Renal cortical epithelial cell (primary cell): ENCODE results near the gene TMEM134. TPM values are rescaled to one million over a fixed set of nuclear protein-coding genes. Genes with fewer than 3 reads are reported as not detected.
"Not testable (repeated sequence)": the region's sequence is repeated elsewhere in the genome, so short reads cannot be mapped to it uniquely, and the experiment has no call there.

Source experiments
- DNase-seq: peaks from one replicate; pipeline ENCODE4 v3.0.0-alpha.2; 2011; ENCODE audit warnings: low read depth
- total RNA-seq: library from RNA; depleted of rRNA; stranded (reverse); fragments of >200 nt; gene quantifications from 2 replicates; pipeline ENCODE4 v1.2.3, GENCODE V29; 2014

TMEM134 gene
- total RNA-seq, 1 donor from 2014 or later, result 65.7 TPM

GRCh38 chr11:67485873-67486361 is 16.9 kb upstream of the TMEM134 start:
- not testable (repeated sequence) for DNase-seq

GRCh38 chr11:67484847-67485311 is 15.8 kb upstream of the TMEM134 start:
- DNase-seq, result no peak

- peak; percentile 35 for DNase-seq
These were observed 15.0 kb upstream of the TMEM134 start for GRCh38 chr11:67483831-67484665.

GRCh38 chr11:67482827-67483798 is 14.1 kb upstream of the TMEM134 start, which contains the start of gene AIP:
Gene AIP (plus strand): TSS chr11:67483026. CDS start chr11:67483159, 133 bp downstream.
- DNase-seq, result peak; percentile 95

- DNase-seq, result no peak
These were observed 13.3 kb upstream of the TMEM134 start for GRCh38 chr11:67482275-67482826.

DNA sequence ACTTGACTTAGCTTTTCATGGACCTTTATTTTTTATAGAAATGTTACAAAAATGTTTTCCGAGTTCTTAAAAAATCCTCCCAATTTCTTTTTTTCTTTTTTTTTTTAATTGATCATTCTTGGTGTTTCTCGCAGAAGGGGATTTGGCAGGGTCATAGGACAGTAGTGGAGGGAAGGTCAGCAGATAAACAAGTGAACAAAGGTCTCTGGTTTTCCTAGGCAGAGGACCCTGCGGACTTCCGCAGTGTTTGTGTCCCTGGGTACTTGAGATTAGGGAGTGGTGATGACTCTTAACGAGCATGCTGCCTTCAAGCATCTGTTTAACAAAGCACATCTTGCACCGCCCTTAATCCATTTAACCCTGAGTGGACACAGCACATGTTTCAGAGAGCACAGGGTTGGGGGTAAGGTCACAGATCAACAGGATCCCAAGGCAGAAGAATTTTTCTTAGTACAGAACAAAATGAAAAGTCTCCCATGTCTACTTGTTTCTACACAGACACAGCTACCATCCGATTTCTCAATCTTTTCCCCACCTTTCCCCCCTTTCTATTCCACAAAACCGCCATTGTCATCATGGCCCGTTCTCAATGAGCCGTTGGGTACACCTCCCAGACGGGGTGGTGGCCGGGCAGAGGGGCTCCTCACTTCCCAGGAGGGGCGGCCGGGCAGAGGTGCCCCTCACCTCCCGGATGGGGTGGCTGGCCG is 8.4 kb upstream of the TMEM134 start:
- not testable (repeated sequence) for DNase-seq

DNA sequence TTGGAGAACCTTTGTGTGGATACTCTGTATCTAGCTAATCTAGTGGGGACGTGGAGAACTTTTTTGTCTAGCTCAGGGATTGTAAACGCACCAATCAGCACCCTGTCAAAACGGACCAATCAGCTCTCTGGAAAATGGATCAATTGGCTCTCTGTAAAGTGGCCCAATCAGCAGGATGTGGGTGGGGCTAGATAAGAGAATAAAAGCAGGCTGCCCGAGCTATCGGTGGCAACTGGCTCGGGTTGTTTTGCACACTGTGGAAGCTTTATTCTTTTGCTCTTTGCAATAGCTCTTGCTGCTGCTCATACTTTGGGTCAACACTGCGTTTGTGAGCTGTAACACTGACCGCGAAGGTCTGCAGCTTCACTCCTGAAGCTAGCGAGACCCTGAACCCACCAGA is 7.6 kb upstream of the TMEM134 start:
- not testable (repeated sequence) for DNase-seq

DNA sequence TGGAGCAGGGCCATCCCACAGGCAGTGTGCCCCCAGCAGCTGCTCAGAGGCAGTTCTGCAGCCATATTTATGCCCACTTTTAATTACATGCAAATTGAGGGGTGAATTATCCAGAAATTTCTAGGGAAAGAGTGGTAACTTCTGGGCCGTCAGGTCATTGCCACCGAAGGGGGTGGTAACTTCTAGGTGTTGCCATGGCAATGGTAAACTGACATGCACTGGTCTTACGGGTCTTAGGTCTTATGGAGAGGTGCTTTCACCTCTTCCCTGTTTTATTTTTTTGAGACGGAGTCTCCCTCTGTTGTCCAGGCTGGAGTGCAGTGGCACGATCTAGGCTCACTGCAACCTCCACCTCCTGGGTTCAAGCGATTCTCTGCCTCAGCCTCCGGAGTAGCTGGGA is 3.8 kb upstream of the TMEM134 start:
- DNase-seq, result no peak

GRCh38 chr11:67470337-67471002 is 1.4 kb upstream of the TMEM134 start:
- DNase-seq, result no peak

DNA sequence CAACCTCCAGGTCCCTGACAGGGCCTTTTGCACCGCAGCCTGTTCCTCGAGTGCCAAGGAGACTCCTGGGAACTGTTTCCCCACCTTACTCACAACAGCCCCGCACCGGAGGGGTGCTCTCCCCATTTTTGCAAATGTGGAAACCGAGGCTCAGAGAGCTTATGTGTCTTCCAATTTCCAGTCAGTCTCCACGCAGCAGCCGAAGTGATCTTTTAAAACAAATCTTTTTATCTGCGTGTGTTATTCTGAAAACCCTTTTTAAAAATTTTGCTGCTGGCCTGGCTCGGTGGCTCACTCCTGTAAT is 409 bp upstream of the TMEM134 start:
- no peak for DNase-seq

GRCh38 chr11:67468456-67468758 is 644 bp downstream of the TMEM134 start:
- no peak for DNase-seq

DNA sequence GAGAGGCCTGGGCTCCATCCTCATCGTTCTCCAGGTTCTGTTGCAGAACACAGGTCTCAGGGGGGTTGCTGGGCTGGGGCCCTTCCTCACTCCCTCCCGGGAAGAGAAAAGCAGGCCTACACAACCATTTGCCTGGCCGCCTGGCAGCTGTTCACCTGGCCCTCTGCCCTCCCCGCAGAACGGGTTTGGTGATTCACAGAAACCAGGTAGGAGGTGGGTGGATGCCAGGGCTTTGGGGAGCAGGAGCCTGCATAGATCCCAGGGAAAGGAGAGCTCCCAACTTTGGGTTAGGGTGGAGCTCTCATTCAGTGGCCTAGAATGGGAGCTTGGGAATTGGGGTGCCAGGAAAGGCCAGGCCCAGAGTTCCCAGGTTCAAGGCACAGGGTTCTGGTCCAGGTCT is 995 bp downstream of the TMEM134 start:
- no peak for DNase-seq

DNA sequence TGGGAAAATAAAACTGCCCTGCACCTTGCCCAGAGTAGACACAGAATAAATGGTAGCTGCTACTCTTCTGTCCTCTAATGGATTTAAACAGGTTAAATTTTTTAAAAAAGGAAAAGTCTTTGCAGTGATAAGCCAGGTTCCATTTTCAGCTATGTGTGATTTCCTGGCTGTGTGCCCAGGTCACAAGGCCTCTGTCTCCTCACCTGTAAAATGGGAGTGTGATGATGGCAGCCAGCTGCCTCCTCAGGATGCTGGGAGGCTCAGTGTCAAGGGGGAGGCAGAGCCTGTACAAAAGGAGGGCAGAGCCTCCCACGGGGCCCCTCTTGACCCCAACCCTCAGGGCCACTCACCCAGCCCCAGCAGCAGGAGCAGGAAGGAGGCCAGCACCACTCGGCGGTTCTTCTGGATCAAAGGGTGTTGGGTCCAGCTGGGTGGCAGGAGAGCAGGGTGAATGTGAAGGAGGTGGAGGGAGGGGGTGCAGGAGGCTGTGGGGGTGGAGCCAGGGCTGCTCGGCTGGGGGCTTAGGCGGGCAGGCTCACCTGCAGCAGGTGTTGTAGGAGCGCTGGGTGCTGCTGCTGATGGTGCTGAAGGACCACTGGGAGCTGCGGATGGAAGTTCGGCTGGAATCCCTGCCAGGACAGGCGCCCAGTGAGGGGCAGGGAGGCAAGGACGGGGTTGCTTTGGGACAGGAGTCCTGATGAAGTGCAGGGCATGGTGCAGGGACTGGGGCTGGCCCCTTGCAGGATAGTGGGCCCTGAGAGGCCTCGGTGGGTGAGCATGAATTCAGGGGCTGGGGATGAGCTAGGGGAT is 1.9 kb downstream of the TMEM134 start:
- no peak for DNase-seq

DNA sequence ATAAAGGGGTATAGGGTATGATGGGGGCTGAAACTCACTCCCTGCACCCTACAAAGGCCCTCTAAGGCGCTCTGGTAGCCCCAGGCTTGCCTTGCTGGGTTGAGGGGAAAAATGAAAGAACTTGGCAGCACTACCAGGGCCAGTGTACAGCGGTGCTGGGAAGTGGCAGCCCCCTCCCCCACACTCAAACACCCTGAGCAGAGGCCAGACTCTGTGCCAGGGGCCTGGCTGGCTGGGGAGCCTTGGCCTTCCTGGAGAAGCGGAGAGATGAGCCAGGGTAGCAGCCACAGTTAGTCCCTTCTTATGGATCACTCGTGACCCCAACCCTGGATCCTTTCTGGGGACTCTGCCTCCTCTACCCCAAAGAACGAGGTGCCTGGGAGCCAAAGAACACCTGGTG is 2.7 kb downstream of the TMEM134 start:
- no peak for DNase-seq

- not testable (repeated sequence) for DNase-seq
These were observed 3.5 kb downstream of the TMEM134 start for GRCh38 chr11:67465530-67465929.

DNA sequence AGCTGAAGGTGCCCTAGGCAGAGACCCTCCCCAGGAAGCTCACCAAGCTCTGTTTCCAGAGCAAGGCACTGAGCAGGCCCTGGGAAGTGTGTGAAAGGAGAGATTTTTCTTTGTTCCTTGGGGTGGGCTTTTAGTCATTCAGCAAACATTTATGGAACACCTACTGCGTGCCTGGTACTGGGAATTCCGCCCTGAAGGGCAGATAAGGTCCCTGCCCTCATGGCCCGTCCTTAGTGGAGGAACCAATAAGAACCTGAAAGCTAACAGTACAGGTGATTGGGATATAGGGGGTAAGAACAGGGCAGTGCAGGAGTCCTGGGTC is 3.9 kb downstream of the TMEM134 start:
- DNase-seq, result peak; percentile 11

- DNase-seq, result peak; percentile 66
These were observed 4.5 kb downstream of the TMEM134 start for GRCh38 chr11:67464411-67465188.

DNA sequence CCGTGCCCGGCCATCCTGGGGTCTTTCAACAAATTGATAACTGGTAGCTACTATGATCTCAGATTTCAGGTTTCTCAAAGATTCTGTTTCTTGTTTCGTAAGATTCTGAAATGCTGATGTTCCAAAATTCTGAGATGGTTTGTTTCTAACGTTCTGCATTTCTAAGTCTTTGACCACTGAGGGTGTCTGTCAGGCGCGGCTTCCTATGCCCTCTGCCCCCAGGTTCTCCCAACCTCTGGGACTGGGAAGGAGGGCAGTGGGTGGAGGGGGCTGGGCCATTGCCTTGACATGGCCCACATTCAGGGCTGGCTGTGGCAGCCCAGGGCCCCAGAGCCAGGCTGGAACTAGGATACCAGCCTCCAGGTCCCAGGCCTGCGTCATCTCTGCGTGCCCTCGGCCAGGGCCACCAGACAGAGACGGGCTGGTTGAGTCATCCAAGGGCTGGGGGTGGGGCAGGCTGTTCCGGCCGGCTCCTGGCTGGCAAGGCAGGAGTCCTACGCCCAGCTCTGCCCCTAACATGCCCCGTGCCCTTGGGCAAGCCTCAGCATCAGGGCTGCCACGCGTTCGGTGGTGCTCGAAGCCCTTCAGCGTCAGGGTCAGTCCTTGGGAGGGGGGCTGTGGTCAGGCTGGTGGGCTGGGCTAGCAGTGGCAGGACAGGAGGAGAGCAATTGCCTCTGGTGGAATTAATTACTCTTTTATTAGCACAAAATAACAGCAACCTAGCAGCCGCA is 5.2 kb downstream of the TMEM134 start:
- DNase-seq, result peak; percentile 63

DNA sequence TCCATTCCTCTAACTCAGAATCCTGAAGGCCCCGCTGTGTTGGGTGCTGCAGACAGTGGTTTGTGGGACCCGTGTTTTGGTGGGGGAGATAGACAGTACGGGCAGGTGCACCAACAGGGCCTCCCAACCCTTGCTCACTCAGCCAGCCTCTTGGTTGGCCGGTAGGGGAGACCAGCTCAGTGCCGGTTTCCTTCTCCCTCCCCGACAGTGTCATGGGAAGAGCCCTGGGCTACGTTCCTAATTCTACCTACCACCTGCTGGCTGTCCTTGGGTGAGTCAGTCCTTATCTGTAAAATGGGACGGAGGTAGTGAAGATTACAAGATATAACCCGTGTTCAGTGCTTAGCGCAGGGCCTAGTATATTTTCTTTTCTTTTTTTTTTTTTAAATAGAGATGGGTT is 5.9 kb downstream of the TMEM134 start:
- no peak for DNase-seq
